Mucosa of descending colon (tissue), 3 donors: Measurements from ENCODE around the gene SOCS1. TPM values are rescaled to one million over a fixed set of nuclear protein-coding genes. Genes with fewer than 3 reads are reported as not detected.
A peak's percentile ranks its signal among the peaks of the same experiment; 100 is the strongest.

Experiments
- ATAC-seq: fragments of 200-7000 bp; cut with Tn5 transposase; one replicate; pipeline ENCODE4 v1.9.1; 2020; ENCODE audit warnings: mild to moderate bottlenecking, moderate library complexity
- DNase-seq, 3 donors: peaks; one replicate each; pipeline ENCODE4 v3.0.0-alpha.2; 2020
- H3K36me3 ChIP-seq: fragments of 200-600 bp; one replicate; pipeline ENCODE4 v1.8.0; 2021; ENCODE audit warnings: low read depth, mild to moderate bottlenecking
- H3K4me1 ChIP-seq: fragments of 200-600 bp; one replicate; pipeline ENCODE4 v1.8.0; 2021; ENCODE audit warnings: low read depth, mild to moderate bottlenecking
- H3K4me3 ChIP-seq: fragments of 200-600 bp; one replicate; pipeline ENCODE4 v1.8.0; 2021; ENCODE audit warnings: mild to moderate bottlenecking
- H3K9me3 ChIP-seq: fragments of 200-600 bp; one replicate; pipeline ENCODE4 v1.8.0; 2021; ENCODE audit warnings: mild to moderate bottlenecking
- intact Hi-C, 2 donors: fragments of 100-400 bp; cut with DNase I in 1 of 2; cut with micrococcal nuclease in 1 of 2; formaldehyde crosslinking; loops; one replicate each; pipeline versions ENCODE4 v1.11.0 to v1.11.1; 2022; cut with DNase I, micrococcal nuclease
- total RNA-seq, 3 donors: library from RNA; stranded (reverse); fragmentation: NEBNext Ultra II Directional in 2 of 3; extraction: Animal tissue kit (Norgen Biotek cat#: 25700) in 2 of 3; gene quantifications; one replicate each; pipeline versions ENCODE4 v1.2.1 to v1.2.4, GENCODE V29; 2021 to 2023
- TF ChIP-seq, protein P1 (sequence below): fragments of 200-600 bp; IDR thresholded peaks from one replicate; pipeline ENCODE4 v1.8.0; 2022; ENCODE audit warnings: antibody characterized with exemption, mild to moderate bottlenecking
- donor health status: DM: no; HTN: no; CAD: no; lungs with moderate emphysema.
- donor health status: DM: no; HTN: no; CAD: no.
- donor health status: DM: no; HTN: yes; CAD: no.

Gene SOCS1
- total RNA-seq, 3 donors from 2014 or later: 4.0 to 6.5 (median 4.1) TPM

GRCh38 chr16:11268921-11269375 lies 12.9 kb upstream of the SOCS1 start, which contains the start of gene TNP2:
Gene TNP2, minus strand, starts transcription at chr16:11269325. Its CDS starts 63 bp downstream, at chr16:11269262.
- TF ChIP-seq, protein P1, sequence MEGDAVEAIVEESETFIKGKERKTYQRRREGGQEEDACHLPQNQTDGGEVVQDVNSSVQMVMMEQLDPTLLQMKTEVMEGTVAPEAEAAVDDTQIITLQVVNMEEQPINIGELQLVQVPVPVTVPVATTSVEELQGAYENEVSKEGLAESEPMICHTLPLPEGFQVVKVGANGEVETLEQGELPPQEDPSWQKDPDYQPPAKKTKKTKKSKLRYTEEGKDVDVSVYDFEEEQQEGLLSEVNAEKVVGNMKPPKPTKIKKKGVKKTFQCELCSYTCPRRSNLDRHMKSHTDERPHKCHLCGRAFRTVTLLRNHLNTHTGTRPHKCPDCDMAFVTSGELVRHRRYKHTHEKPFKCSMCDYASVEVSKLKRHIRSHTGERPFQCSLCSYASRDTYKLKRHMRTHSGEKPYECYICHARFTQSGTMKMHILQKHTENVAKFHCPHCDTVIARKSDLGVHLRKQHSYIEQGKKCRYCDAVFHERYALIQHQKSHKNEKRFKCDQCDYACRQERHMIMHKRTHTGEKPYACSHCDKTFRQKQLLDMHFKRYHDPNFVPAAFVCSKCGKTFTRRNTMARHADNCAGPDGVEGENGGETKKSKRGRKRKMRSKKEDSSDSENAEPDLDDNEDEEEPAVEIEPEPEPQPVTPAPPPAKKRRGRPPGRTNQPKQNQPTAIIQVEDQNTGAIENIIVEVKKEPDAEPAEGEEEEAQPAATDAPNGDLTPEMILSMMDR: no peak

GRCh38 chr16:11265124-11265523 lies 9.1 kb upstream of the SOCS1 start:
- TF ChIP-seq, protein P1: no peak
- H3K9me3 ChIP-seq: no peaks in the 10 kb centered on the region
- H3K4me1 ChIP-seq: peaks cover 22% of the 10 kb centered on the region
- intact Hi-C loops: loop anchor here (10.0 kb wide), 2 partner anchors 80 to 90 kb away; partner anchors contain the start of gene RMI2 (in 1 of the 2)
- H3K36me3 ChIP-seq: no peaks in the 10 kb centered on the region
- no peak overlapping the region for H3K4me3 ChIP-seq
- ATAC-seq (no peak), DNase-seq (peak in 1 of 3 donors; percentile 4)

More at GRCh38 chr16:11268921-11269375, 12.9 kb upstream of the SOCS1 start, which contains the start of gene TNP2:
- Histone ChIP-seq H3K4me1 (peaks cover 14% of the 10 kb centered on the region), H3K4me3 (no peak within 1 kb of the TSS), H3K9me3 (no peaks in the 10 kb centered on the region), H3K36me3 (no peaks in the 10 kb centered on the region)
- ATAC-seq (no peak), DNase-seq (peak in 1 of 3 donors; percentile 13)
- intact Hi-C loops: loop anchor here (10.0 kb wide), 2 partner anchors 76 to 86 kb away; partner anchors contain the start of gene RMI2 (in 1 of the 2)

DNA sequence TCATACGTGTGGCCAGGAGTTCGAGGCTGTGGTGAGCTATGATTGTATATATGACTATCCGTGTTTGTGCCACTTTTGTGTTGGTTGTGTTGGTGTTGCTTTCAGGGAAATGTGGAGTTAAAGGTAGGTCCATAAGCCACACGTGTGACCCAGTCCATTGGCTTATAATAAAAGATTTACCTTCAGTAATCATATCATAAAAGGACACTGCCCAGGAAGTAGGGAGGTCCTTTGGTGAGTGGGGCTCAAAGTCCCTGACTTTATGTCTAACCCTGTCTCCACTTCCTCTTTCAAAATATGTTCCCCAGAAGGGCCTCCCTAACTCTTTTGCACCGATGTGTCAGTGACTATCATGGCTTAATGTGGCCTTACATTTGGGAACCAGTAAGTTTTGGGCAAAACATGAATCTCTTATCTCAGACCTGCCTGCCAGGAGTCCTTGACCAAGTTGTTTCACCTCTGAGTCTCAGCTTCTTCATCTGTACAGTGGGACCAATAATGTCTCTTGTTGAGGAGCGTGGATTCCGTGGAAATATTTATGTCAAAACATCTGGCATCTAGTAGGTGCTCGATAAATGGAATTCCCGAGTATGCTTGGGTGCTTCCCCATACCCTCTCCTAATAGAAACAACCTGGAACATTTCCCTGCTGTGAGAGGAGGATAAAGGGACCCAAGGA lies 8.3 kb upstream of the SOCS1 start:
- intact Hi-C loops: loop anchor here (10.0 kb wide), 2 partner anchors 81 to 91 kb away; partner anchors contain the start of gene RMI2 (in 1 of the 2)
- peak; percentile 84 for ATAC-seq
- DNase-seq: no peak

GRCh38 chr16:11263737-11264136 lies 7.7 kb upstream of the SOCS1 start:
- intact Hi-C loops: loop anchor here (10.0 kb wide), 2 partner anchors 81 to 91 kb away; partner anchors contain the start of gene RMI2 (in 1 of the 2)
- Histone ChIP-seq H3K4me3 (no peak overlapping the region), H3K4me1 (peaks cover 25% of the 10 kb centered on the region), H3K36me3 (no peaks in the 10 kb centered on the region), H3K9me3 (no peaks in the 10 kb centered on the region)
- ATAC-seq (peak; percentile 13), DNase-seq (peak in 1 of 3 donors; percentile 20)
- TF ChIP-seq, protein P1: no peak

More for the DNA sequence above, 8.3 kb upstream of the SOCS1 start:
- no peaks in the 10 kb centered on the region for H3K9me3 ChIP-seq
- H3K4me3 ChIP-seq: no peak overlapping the region
- TF ChIP-seq, protein P1: no peak
- no peaks in the 10 kb centered on the region for H3K36me3 ChIP-seq
- H3K4me1 ChIP-seq: peaks cover 22% of the 10 kb centered on the region

DNA sequence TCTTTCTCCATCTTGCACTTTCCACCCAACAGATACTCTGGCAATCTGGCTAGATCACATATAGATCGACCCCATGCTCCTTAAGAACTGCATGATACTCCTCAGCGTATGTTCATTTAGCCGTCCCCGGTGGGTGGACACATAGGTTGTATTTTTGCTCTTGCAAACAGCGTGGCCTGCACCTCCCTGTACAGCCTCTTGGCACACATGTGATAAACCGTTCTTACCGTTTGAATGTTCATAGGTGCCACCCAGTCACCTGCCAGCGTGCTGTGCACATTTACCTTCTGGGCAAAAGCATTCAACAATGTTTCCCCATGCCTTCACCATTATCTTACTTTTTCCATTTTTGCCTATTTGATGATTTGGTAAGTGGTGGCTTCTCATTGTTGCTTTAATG lies 6.9 kb upstream of the SOCS1 start:
- ATAC-seq (peak; percentile 54), DNase-seq (peak in 2 of 3 donors; percentile 51)
- TF ChIP-seq, protein P1: no peak
- Histone ChIP-seq H3K4me1 (peaks cover 27% of the 10 kb centered on the region), H3K9me3 (no peaks in the 10 kb centered on the region), H3K4me3 (no peak overlapping the region), H3K36me3 (no peaks in the 10 kb centered on the region)
- intact Hi-C loops: loop anchor here (10.0 kb wide), 2 partner anchors 82 to 92 kb away; partner anchors contain the start of gene RMI2 (in 1 of the 2)
